GM19193 (cell line): ENCODE results near the gene STK32C.

ENCODE experiments used
- POLR2A ChIP-seq: IDR thresholded peaks from 4 replicates; pipeline ENCODE4 v1.6.1; 2011; ENCODE audit not compliant: insufficient read depth, insufficient read length; ENCODE audit errors: extremely low read depth

The STK32C gene

GRCh38 chr10:132257271-132257670 lies 50.5 kb downstream of the STK32C start:
- no peak for TF ChIP-seq POLR2A

- no peak for TF ChIP-seq POLR2A
Observed at GRCh38 chr10:132256866-132257265, 50.9 kb downstream of the STK32C start.

GRCh38 chr10:132255489-132256344 lies 52.0 kb downstream of the STK32C start:
- TF ChIP-seq POLR2A = no peak

- no peak for TF ChIP-seq POLR2A
Observed at GRCh38 chr10:132254841-132255240, 52.9 kb downstream of the STK32C start.

GRCh38 chr10:132253092-132253687 lies 54.6 kb downstream of the STK32C start:
- no peak for TF ChIP-seq POLR2A

- TF ChIP-seq POLR2A = no peak
Observed at GRCh38 chr10:132252412-132252811, 55.3 kb downstream of the STK32C start.

GRCh38 chr10:132251928-132252327 lies 55.8 kb downstream of the STK32C start:
- TF ChIP-seq POLR2A = no peak

- TF ChIP-seq POLR2A = no peak
Observed at GRCh38 chr10:132250481-132251475, 57.0 kb downstream of the STK32C start.

GRCh38 chr10:132249824-132250375 lies 57.9 kb downstream of the STK32C start:
- TF ChIP-seq POLR2A = no peak

GRCh38 chr10:132249226-132249724 lies 58.5 kb downstream of the STK32C start:
- no peak for TF ChIP-seq POLR2A

- no peak for TF ChIP-seq POLR2A
Observed at GRCh38 chr10:132248455-132249225, 59.1 kb downstream of the STK32C start.

- no peak for TF ChIP-seq POLR2A
Observed at GRCh38 chr10:132247943-132248342, 59.8 kb downstream of the STK32C start.

- TF ChIP-seq POLR2A = no peak
Observed at GRCh38 chr10:132246296-132246695, 61.5 kb downstream of the STK32C start.

- TF ChIP-seq POLR2A = no peak
Observed at GRCh38 chr10:132245056-132245455, 62.7 kb downstream of the STK32C start.
